ENCODE results near the gene SCAMP4. TPM values are rescaled to one million over a fixed set of nuclear protein-coding genes. Genes with fewer than 3 reads are reported as not detected.
A peak's percentile ranks its signal among the peaks of the same experiment; 100 is the strongest.
"Not testable (repeated sequence)": the region's sequence is repeated elsewhere in the genome, so short reads cannot be mapped to it uniquely, and the experiment has no call there.

Gene SCAMP4
- total RNA-seq, 1 experiment from 2014 or later: 73.3 TPM

DNA sequence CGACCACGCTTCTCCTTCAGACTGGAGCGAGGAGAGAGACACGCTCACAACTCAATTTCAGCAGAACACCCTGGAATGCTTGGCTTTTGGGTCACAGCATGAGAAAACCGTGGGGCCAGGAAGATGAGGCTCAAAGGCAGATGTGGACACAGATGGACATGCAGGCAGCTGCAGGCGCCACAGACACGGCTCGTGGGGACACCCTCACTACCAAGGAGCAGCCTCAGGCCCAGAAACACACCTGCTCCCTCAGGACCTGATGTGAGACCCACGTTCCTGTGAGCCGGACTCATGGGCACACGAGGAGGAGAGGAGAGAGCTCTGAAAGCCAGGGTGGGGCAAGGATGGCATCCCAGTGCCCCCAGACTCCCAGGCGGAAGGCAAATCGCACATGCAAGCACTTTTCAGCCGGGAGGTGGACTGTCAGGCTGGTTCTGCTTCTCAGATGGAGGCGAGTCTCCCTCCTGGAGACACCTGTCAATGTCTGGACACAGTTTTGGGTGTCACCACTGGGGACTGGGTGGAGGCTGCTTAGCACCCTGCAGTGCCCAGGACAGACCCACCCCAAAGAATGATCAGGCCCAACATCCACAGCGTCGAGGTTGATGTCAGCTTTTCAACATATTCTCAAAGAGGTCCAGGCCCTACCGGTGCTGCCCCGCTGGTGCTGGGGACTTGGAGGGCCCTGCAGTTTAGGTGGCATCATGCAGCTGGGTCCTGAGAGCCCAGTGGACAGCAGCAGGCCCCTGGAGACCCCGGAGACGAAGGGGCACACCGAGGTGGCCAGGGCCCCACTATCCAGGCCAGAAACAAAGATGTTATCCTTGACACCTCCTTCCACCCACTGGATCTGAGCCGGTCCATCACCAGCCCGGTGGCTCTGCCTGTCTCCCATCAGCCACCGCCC lies 22.2 kb upstream of the SCAMP4 start:
- DNase-seq (ENCODE audit: low spot score): no peak

DNA sequence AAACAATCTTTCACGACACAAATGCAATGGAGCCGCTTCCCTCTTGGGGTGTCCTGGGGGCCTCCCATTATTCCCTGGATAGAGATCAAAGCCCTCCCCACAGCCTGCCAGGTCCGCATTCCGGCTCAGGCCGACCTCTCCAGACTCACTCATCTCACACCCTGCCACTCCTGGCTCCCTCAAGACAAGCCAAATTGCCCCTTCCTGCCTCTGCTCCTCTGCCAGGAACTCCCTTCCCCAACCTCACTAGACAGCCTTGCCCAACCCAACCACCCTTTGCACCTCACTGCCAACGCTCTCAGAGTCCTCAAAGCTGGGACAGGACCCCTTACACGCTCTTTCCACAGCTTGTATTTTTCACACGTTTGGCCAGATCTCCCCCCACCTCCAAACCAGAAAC lies 21.4 kb upstream of the SCAMP4 start:
- no peak for DNase-seq (ENCODE audit: low spot score)

DNA sequence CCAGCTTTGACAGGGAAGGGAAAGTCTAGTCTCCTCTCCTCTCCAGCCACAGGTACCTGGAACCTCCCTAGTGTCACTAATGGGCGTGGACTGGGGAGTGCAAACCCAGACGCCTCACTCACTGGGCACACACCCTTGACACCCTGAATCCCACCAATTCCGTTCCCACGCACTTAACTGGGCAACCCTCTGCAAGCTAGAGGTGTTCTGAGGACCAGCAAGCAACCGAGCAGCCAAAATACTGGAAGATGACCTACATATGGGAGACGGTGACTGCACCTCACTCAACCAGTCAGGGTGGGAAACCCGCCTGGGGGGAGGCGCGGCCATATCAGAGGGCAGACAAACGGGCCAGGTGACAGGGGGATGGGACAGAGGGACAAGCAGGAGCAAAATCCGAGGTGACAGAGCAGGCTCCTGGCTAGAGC lies 20.9 kb upstream of the SCAMP4 start:
- peak; percentile 7 for DNase-seq (ENCODE audit: low spot score)

DNA sequence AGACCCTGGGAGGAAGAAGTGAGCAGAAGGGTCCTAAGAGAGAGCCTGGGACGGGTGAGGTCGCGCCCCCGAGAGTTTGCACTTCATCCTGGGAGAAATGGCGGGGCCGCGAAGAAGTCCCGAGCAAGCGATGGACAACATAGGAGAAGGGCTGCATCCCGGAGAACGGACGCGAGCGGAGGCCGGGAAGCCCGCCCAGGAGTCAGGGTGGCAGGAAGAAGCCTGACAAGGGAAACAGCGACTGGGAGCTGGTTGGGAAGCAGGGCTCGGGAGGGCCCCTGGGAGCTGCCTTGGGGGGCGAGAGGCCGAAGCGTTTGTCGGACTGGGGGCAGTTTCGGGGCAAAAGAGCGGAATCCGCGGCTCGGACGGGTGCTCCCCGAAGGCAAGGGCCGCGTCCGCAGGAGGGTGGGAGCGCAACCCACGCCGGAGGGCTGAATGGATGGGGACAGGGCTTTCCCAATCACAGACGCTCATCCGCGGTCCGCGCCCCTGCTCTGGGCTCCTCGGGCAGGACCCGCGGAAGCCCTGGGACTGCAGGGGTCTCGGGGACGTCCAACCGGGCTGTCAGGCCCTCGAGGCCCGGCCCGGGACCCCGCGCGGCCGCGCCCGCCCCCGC lies 20.4 kb upstream of the SCAMP4 start:
- peak; percentile 17 for DNase-seq (ENCODE audit: low spot score)

DNA sequence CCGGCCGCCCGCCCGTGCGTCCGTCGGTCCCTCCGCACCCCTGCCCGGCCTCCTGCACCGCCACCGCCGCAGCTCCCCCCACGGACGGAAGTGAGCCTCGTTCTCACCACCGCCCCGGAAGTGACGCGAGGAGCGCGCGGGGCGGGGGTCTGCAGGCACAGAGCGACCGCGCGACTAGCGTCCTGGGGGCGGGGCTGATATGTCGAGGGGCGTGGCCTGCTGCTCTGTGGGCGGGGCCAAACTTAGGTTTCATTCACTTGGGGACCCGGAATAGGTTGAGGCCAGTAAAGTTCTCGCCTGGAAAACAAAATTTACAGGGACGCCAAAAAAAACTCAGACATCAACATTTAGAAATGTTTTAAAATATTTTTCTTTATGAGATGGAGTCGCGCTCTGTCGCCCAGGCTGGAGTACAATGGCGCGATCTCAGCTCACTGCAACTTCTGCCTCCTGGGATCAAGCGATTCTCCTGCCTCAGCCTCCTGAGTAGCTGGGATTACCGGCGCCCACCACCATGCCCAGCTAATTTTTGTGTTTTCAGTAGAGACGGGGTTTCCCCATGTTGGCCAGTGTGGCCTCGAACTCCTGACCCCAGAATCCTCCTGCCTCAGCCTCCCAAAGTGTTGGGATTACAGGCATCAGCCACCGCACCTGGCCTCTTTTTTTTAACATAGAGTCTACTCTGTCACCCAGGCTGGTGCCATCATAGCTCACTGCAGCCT lies 19.6 kb upstream of the SCAMP4 start, which contains the start of gene ABHD17A:
ABHD17A (minus strand) TSS at position 99 of the 722 bp plus-strand sequence. CDS start 3,930 bp downstream, outside the sequence.
- DNase-seq (ENCODE audit: low spot score): peak; percentile 89

DNA sequence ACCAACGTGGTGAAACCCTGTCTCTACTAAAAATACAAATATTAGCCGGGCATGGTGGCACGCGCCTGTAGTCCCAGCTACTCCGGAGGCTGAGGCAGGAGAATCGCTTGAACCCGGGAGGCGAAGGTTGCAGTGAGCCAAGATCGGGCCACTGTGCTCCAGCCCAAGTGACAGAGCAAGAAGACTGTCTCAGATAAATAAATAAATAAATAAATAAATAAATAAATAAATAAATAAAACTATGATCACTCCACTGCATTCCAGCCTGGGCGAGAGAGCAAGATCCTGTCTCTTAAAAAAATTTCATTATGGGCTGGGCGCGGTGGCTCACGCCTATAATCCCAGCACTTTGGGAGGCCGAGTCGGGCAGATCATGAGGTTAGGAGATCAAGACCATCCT lies 18.8 kb upstream of the SCAMP4 start:
- not testable (repeated sequence) for DNase-seq (ENCODE audit: low spot score)

DNA sequence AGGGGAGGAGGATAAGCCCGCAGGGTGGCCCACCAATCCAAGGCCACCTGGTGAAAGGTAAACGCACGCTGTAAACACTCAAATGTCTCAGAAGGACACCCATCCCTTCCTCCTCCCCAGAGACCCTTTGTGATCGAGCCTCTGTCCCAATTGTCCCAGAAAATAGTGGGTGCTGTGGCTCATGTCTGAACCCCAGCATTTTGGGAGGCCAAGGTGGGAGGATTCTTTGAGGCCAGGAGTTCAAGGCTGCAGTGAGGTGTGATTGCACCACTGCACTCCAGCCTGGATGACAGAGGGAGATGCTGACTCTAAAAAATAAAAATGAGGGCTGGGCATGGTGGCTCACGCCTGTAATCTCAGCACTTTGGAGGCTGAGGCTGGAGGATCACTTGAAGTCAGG lies 16.8 kb upstream of the SCAMP4 start:
- DNase-seq (ENCODE audit: low spot score): no peak

DNA sequence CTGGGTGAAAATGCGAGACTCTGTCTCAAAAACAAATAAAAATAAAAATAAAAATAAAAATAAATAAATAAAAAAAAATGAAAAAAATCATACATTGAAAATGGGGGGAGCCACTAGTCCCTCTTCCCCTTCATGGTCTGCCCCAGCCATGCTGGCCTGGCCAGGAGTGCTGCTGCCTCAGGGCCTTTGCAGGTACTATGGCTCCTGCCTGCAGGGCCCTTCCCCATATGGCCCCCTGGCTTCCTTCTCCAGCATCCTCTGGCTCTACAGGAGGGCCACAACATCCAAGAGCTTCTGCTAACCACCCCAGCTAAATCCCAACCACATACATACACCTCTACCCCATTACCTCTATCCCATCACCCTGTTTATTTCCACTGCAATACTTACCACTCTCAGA lies 15.3 kb upstream of the SCAMP4 start:
- no peak for DNase-seq (ENCODE audit: low spot score)

DNA sequence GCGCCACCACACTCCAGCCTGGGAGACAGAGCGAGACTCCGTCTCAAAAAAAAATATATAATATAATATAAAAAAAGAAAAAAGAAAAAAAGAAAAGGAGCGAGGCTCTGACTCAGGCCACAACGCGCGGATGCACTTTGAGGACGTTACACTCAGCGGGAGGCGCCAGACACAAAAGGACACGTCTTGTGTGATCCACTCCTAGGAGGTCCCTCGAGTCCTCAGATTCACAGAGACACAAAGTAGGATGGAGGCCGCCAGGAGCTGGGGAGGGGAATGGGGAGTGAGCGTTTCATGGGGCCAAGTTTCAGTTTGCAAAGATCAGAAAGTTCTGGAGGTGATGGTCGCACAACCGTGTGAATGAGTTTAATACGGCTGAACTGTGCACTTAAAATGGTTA lies 11.4 kb upstream of the SCAMP4 start:
- no peak for DNase-seq (ENCODE audit: low spot score)

DNA sequence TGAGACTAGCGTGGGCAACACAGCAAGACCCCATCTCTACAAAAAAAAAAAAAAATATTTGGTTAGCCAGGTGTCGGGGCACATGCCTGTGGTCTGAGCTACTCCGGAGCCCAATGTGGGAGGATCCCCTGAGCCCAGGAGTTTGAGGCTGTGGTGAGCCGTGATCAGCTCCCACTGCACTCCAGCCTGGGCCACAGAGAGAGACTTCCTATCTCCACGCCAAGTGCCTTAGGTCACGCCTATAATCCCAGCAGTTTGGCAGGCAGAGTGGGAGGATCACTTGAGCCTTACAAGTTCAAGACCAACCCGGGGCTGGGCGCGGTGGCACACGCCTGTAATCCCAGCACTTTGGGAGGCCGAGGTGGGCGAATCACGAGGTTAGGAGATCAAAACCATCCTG lies 8.7 kb upstream of the SCAMP4 start:
- DNase-seq (ENCODE audit: low spot score): no peak

DNA sequence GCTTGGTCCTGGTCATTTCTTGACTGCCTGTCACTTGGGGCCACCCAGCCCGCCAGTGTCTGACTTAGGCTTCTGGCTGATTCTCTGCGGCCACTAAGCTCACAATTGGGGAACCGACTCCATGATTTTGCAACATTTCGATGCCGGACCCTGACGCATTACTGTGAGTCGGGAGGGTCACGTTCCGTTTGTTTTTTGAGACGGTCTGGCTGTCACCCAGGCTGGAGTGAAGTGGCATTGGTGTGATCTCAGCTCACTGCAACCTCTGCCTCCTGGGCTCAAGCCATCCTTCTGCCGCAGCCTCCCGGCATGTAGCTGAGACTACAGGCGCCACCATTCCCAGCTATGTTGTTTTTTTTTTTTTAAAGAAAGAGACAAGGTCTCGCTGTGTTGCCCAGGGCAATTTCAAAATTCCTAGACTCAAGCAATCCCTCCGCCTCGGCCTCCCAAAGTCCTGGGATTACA lies 3.2 kb upstream of the SCAMP4 start:
- DNase-seq (ENCODE audit: low spot score): no peak

DNA sequence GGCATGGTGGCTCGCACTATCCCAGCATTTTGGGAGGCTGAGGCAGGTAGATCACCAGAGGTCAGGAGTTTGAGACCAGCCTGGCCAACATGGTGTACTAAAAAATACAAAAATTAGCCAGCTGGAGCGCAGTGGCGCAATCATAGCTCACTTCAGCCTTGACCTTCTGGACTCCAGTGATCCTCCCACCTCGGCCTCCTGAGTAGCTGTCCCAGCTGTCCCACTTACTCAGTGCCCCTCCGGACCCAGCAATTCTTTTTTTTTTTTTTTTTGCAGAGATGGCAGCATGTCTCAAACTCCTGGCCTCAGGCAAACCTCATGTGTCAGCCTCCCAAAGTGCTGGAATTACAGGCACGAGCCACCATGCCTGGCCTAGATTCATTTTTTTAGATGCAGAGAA lies 2.3 kb upstream of the SCAMP4 start:
- DNase-seq (ENCODE audit: low spot score): no peak

DNA sequence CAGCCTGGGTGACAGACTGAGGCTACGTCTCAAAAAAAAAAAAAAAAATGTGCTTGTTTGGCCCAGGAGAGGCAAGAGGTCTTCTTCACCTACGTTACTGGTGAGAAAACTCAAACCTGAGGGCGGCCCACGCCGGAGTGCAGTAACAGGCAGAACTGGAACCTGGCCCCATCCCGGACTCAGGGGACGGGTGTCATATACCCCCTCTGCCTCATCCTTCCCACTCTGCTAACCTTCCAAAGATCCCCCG lies 414 bp upstream of the SCAMP4 start:
- no peak for DNase-seq (ENCODE audit: low spot score)

DNA sequence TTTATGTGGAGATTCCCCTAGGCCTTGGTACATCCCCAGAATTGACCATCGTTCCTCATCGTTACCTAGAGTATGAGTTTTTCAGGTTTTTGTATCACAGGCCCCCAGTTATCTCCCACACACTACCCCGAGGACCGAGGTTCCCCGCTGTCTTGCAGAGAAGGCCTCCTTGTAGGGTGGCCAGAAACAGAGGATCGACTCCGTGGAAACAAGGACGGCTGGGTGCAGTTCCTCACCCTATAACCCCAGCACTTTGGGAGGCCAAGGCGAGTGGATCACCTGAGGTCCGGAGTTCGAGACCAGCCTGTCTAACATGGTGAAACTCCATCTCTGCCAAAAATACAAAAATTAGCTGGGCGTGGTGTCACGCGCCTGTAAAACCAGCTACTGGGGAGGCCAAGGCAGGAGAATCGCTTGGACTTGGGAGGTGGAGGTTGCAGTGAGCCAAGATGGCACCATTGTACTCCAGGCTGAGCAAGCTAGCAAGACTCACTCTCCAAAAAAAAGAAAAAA lies 720 bp downstream of the SCAMP4 start:
- DNase-seq (ENCODE audit: low spot score): no peak

DNA sequence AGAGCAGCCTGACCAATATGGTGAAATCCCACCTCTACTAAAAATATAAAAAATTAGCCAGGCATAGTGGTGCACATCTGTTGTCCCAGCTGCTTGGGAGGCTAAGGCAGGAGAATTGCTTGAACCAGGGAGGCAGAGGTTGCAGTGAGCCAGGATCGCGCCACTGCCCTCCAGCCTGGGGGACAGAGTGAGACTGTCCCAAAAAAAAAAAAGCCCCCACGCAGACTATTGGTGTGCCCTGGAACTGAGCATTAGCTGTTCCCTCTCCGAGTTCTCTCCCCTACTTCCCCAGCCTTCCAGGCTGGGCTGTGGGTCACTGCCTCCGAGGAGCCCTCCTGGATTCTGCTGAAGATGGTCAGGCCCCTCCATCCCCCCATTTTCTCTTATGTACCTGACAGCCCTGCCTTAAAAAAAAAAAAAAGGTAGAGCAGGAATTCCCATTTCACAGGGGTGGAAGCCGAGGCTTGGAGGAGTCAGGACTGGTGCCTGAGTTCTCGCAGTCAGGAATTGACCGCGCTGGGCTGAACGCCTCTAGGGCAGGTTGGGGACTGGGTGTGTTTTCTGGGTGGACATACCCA lies 1.9 kb downstream of the SCAMP4 start:
- DNase-seq (ENCODE audit: low spot score): no peak

DNA sequence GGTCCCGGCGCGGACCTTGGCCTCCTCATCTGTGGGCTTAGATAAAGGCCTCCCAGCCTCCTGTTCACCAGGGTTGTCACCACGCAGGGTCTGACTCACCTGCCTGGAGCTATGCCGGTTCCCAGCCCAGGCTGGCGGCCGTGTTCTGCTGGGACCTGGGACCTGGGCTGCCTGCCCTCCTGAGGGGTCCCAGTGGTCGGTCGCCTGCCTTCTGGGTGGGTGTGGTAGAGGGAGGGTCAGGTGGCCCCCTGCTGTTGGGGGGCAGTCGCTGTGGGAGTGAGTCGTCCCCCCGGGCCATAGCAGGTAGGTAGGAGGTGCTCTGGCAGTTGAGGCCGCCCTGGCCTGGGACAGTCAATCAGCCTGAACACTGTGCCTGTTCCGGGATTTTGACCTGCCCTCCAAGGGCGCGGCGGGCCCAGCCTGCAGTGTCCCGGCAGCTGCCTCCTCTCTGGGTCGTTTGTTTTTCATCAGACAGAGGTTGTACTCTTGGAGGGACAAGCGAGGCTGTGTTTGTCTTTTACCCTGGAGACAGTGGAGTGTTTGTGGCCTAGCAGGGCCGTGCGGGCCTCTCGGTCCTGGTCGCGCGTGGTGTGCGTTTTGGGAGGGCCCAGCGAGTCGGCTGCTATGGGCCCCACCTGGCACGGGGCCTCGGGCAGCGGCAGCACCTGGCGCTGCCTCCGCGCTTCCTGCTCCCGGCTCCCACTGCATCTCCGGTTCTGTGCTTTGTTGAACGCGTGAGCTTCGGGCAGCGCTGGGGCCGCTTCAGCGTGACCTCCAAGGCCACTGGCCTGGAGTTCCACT lies 2.6 kb downstream of the SCAMP4 start:
- DNase-seq (ENCODE audit: low spot score): no peak

DNA sequence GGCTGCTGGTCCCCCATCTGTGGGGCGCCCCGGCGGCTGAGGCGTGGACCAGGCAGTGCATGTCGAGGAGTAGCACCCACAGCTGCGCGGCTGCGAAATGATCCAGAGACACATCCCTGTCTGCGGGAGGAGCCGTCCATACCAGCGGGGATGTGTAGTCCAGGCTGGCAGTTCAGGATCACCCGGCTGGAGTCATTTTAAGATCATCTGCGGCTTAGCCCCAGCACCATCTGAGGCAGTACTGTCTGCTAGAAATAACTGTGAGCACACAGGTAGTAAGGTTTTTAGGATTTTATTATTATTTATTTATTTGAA lies 3.1 kb downstream of the SCAMP4 start:
- no peak for DNase-seq (ENCODE audit: low spot score)

DNA sequence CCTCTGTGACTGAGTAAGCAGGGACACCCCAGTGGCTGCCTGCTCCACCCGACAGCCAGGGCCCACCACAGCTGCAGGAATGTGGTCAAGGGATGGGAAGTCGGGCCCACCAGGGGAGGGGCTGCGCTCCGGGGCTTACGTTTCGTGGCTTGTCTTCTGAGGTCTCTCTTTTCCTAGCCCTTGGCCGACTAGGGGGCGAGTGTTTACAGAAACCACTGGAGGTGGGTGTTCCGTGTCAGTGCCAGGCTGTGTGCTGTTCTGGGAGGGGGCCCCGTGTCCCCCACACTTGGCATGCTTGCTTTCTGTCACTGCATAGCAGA lies 4.5 kb downstream of the SCAMP4 start:
- DNase-seq (ENCODE audit: low spot score): no peak

DNA sequence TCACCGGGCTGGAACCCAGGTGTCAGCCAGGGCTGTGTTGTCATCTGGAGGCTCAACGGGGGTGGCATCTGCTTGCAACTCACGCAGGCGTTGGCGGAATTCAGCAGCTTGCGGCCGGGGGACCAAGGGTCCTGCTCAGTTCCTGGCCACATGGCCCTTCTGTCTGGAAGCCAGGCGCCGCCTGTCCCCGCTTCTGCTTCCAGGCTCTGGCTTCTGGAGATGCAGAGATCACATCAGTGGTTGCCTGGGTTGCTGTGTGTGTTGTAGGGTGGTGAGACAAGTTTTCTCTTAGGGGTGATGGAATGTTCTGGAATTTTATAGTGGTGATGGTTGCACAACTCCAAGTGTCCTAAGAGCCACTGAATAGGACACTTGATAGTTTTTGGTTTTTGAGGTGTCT lies 5.0 kb downstream of the SCAMP4 start:
- no peak for DNase-seq (ENCODE audit: low spot score)

DNA sequence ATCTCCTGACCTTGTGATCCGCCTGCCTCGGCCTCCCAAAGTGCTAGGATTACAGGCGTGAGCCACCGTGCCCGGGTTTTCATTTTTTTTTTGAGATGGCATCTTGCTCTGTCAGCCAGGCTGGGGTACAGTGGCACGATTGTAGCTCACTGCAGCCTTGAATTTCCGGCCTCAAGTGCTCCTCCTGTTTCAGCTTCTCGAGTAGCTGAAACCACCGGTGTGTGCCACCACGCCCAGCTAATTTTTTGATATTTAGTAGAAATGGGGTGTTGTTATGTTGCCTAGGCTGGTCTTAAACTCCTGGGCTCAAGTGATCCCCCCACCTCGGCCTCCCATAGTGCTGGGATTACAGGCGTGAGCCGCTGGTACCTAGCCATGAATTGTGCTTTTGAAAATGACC lies 5.9 kb downstream of the SCAMP4 start:
- DNase-seq (ENCODE audit: low spot score): no peak

DNA sequence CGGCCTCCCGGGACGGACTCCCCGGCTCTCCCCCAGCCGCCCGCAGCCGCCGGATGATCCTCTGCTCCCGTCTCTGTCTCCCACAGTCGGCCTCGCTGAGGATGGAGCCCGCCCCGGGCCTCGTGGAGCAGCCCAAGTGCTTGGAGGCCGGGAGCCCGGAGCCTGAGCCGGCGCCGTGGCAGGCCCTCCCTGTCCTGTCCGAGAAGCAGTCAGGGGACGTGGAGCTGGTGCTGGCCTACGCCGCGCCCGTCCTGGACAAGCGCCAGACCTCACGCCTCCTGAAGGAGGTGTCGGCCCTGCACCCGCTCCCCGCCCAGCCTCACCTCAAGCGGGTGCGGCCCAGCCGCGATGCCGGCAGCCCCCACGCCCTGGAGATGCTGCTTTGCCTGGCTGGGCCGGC lies 6.8 kb downstream of the SCAMP4 start:
- no peak for DNase-seq (ENCODE audit: low spot score)

Data from HT-29 (cell line).